Measurements from ENCODE around the gene OLFML3.

The OLFML3 gene

GRCh38 chr1:114023377-114023776 lies 44.1 kb downstream of the OLFML3 start:
- no peak for DNase-seq
- intact Hi-C loops (cut with DNase I) = no loop called here

GRCh38 chr1:114024049-114024448 lies 44.8 kb downstream of the OLFML3 start:
- DNase-seq = no peak
- intact Hi-C loops (cut with DNase I) = no loop called here

GRCh38 chr1:114025609-114026401 lies 46.5 kb downstream of the OLFML3 start:
- DNase-seq = no peak
- intact Hi-C loops (cut with DNase I) = no loop called here

- intact Hi-C loops (cut with DNase I) = no loop called here
- no peak for DNase-seq
Observed at GRCh38 chr1:114026797-114027196, 47.5 kb downstream of the OLFML3 start.

Data from posterior cingulate gyrus (tissue), 11 donors.